ENCODE results near the gene SAPCD2.

DNA sequence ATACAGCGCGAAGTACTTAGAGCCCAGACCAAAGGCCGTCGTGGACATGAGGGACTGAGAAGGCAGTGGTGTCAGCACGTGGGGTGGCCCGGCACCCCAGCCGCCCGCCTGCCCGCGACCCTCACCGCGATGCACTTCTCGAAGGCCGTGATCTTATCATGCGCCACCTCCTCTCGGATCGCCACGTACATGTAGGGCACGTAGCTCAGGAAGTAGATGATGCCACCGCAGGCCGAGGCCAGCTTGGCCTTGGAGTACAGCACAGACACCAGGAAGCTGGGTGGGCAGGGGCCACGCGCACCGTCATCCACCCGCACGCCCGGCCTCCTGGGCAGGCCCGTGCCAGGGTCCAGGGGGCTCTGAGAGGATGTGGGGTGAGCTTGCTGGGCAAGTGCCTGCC is 53.3 kb downstream of the SAPCD2 start:
- TF ChIP-seq, protein P1, sequence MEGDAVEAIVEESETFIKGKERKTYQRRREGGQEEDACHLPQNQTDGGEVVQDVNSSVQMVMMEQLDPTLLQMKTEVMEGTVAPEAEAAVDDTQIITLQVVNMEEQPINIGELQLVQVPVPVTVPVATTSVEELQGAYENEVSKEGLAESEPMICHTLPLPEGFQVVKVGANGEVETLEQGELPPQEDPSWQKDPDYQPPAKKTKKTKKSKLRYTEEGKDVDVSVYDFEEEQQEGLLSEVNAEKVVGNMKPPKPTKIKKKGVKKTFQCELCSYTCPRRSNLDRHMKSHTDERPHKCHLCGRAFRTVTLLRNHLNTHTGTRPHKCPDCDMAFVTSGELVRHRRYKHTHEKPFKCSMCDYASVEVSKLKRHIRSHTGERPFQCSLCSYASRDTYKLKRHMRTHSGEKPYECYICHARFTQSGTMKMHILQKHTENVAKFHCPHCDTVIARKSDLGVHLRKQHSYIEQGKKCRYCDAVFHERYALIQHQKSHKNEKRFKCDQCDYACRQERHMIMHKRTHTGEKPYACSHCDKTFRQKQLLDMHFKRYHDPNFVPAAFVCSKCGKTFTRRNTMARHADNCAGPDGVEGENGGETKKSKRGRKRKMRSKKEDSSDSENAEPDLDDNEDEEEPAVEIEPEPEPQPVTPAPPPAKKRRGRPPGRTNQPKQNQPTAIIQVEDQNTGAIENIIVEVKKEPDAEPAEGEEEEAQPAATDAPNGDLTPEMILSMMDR (tag by site-specific recombination; IDR thresholded peaks at IDR 0.05), result no peak
- TF ChIP-seq YY1 (tag by site-specific recombination; IDR thresholded peaks at IDR 0.05) (no peak), ZBTB8A (tag by site-specific recombination; IDR thresholded peaks at IDR 0.05) (no peak), SP3 (tag by site-specific recombination; IDR thresholded peaks at IDR 0.05) (no peak), ZNF114 (tag by site-specific recombination; IDR thresholded peaks at IDR 0.05) (no peak), ZNF629 (tag by site-specific recombination; IDR thresholded peaks at IDR 0.05) (no peak), ZSCAN18 (tag by site-specific recombination; IDR thresholded peaks at IDR 0.05) (no peak), ZFP37 (tag by site-specific recombination; IDR thresholded peaks at IDR 0.05) (no peak), ZNF302 (tag by site-specific recombination; IDR thresholded peaks at IDR 0.05; ENCODE audit: low read depth) (no peak), TSHZ1 (tag by site-specific recombination; IDR thresholded peaks at IDR 0.05; ENCODE audit: borderline replicate concordance) (no peak)
- TF ChIP-seq, protein P2, sequence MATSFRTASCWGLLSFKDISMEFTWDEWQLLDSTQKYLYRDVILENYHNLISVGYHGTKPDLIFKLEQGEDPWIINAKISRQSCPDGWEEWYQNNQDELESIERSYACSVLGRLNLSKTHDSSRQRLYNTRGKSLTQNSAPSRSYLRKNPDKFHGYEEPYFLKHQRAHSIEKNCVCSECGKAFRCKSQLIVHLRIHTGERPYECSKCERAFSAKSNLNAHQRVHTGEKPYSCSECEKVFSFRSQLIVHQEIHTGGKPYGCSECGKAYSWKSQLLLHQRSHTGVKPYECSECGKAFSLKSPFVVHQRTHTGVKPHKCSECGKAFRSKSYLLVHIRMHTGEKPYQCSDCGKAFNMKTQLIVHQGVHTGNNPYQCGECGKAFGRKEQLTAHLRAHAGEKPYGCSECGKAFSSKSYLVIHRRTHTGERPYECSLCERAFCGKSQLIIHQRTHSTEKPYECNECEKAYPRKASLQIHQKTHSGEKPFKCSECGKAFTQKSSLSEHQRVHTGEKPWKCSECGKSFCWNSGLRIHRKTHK (tag by site-specific recombination; IDR thresholded peaks at IDR 0.05), result no peak
- TF ChIP-seq, protein P3, sequence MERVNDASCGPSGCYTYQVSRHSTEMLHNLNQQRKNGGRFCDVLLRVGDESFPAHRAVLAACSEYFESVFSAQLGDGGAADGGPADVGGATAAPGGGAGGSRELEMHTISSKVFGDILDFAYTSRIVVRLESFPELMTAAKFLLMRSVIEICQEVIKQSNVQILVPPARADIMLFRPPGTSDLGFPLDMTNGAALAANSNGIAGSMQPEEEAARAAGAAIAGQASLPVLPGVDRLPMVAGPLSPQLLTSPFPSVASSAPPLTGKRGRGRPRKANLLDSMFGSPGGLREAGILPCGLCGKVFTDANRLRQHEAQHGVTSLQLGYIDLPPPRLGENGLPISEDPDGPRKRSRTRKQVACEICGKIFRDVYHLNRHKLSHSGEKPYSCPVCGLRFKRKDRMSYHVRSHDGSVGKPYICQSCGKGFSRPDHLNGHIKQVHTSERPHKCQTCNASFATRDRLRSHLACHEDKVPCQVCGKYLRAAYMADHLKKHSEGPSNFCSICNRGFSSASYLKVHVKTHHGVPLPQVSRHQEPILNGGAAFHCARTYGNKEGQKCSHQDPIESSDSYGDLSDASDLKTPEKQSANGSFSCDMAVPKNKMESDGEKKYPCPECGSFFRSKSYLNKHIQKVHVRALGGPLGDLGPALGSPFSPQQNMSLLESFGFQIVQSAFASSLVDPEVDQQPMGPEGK (tag by site-specific recombination; IDR thresholded peaks at IDR 0.05), result no peak
